Limb (tissue), 2 donors: ENCODE data around the gene PALD1.
A peak's percentile ranks its signal among the peaks of the same experiment; 100 is the strongest.

Source experiments
- DNase-seq, 2 donors: peaks; one replicate each; pipeline ENCODE4 v3.0.0-alpha.2; 2016; ENCODE audit errors: extremely low spot score in 2 of 2

The PALD1 gene

DNA sequence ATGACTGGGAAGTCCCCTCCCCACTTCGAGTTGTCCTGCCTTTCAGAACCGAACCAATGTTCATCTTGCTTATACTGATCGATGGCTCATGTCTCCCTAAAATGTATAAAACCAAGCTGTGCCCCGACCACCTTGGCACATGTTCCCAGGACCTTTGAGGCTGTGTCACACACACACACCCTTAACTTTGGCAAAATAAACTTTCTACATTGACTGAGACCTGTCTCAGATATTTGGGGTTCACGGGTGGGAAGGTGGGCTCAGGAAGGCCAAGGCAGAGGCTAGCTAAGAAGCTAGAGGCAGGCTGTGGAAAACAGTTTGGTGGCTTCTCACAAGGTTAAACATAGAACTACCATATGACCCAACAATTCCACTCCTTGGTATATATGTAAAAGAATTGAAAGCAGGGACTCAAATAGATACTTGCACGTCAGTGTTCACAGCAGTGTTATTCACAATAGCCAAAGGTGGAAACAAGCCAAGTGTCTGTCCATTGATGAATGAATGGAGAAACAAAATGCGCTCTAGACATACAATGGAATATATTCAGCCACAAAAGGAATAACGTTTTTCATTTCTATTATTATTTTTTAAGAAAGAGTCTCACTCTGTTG, 108.6 kb downstream of the PALD1 start:
- no peak for DNase-seq

DNA sequence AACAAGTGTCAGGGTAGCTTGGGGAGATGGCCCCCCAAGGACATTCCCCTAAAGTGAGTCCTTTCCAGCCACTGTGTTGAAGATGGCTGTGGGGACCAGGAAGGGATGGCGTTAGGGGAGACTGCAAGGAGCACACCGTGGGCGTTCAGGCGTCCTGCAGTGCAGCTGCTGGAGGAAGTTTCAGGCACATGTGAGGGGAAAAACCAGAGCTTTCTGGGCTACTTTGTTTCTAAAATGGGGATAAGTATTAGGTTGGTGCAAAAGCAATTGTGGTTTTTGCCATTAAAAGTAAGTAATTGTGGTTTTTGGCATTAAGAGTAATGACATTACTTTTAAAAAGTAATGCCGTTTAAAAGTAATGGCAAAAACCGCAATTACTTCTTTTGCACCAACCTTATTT, 109.7 kb downstream of the PALD1 start:
- DNase-seq, result no peak

DNA sequence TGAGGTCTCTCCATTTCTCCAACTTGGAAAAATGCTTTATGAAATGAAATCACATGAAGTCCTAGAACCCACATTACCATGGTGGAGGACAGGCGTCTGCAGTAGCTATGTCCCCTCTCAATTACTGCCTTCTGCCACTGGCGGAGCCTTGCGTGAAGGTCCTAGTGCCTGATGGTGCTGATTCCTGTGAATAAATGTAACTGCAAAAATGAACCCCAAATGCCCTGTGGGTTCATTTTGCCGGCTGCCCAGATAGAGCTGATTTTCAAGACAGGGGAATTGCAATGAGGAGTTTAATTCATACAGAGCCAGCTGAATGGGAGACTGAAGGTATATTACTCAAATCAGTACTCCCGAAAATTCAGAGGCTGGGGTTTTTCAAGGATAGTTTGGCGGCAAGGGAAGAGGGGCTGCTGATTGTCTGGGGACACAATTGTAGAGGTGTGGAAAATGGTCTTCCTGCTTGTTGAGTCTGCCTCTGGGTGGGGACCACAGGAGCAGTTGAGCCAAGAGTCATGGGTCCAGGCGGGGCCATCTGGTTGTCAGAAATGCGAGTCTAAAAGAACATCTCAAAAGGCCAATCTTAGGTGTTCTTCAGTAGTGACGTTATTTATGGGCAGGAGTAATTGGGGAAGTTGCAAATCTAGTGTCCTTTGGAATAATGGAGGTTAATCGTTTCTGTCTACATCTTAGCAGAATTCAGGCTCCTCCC, 110.4 kb downstream of the PALD1 start:
- DNase-seq, result no peak

DNA sequence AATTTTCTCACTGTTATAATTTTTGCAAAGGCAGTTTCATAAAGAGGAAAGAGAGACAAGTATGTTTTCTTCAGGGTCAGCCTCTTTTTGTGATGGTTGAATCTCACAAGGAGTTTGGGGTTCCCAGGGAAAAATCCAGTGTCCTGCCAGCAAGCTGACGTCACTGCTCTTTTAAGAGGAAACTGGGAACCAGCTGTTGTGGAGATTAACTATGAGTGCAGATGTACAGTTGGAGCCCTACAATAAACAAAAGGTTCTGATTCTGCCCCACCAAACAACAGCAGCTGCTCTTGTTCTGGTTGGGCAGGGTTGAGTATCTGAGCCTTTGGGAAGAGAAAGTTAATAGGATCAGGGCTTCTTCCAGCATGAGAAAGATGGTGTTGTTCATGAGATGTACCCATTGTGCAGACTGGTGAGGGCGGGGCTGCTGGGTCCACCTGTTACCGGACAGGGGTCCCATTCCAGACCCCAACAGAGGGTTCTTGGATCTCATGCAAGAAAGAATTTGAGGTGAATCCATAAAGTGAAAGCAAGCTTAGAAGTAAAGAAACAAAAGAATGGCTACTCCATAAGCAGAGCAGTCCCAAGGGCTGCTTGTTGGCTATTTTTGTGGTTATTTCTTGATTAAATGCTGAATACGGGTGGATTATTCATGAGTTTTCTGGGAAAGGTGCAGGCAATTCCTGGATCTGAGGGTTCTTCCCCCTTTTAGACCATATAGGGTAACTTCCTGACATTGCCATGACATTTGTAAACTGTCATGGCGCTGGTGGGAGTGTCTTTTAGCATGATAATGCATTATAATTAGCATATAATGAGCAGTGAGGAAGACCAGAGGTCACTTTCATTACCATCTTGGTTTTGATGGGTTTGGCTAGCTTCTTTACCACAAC, 111.4 kb downstream of the PALD1 start:
- peak; percentile 63 to 91 for DNase-seq

DNA sequence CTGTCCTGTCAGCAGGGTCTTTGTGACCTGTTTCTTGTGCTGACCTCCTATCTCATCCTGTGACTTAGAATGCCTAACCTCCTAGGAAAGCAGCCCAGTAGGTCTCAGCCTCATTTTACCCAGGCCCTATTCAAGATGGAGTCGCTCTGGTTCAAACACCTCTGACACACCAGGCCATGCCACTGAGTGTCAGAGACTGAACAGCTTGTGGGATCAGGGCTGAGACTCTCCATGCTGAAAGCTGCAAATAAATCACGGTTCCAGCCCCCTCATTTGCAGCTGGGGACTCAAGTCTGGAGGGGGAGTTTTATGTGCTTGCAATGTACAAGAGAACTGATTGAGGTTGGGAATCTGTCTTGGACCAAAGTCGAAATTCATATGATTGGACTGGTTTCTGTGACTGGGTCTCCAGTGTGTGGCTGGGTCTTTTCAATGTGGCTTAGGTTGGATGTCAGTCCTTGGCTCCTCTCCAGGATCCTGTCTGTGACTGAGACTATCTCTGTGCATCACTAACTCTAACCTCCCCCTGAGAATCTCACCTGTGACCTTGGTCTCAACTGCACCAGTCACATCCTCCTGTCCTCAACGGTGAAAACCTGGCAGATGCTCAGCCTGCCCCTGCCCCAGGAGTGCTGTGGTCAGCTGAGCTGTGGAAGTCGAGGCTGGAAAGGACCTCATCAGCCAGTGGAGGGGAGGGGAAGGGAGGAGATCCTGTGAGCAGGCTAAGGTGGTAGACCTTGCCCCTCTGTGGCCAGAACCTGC, 112.3 kb downstream of the PALD1 start:
- no peak for DNase-seq

DNA sequence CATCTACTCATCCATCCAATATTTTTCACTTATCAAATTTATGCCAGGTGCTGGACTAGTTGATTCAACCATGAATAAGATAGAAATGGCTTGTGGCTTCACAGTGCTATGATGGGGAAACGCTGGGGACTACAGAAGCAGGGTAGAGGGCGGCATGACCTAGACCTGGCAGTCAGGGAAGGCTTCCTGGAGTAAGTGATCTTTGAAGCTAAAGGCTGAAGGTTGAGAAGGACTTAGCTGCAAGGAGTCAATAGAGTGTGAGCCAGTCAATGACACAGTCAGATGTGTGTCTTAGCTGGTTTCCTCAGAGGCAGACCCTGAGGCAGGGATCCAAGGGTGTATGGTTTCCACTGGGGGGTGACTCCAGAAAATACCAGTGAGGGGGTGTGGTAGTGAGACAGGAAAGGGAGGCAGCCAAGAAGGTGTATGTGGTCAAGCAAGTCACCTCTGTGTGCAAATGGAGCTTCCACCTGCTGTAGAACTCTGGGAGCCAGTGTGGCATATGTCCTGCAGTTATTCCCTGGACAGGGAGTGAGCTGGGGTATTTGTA, 113.7 kb downstream of the PALD1 start:
- DNase-seq, result no peak

DNA sequence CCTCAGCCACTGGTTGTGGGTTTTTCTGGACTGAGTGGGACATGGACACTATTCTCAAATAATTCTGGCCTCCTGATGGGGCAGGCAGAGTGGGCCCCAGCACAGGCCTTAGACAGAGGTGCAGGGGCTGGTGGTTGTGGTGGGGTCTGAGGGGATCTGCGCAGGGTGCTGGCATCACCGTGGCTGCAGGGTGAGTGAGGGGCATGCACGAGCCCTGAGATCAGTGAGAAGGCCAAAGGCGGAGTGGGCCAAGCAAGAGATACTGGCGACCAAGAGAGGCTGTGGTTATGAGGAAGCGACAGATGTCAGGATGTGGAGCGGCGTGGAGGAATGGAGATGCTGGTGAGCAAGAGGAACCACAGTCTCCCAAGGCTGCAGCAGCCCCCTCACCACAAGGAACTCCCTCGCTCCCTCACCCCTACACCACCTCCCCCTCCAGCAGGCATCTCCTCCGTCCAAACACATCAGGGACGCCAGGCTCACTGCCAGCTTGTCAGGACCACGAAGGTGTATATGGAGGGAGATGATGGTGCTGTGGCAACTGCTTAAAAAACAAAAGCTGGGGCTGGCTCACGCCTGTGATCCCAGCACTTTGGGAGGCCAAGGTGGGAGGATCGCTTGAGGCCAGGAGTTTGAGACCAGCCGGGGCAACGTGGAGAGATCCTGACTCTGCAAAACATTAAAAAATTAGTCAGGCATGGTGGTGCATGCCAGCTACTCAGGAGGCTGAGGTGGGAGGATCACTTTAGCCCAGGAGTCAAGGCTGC, 114.4 kb downstream of the PALD1 start:
- DNase-seq, result no peak

DNA sequence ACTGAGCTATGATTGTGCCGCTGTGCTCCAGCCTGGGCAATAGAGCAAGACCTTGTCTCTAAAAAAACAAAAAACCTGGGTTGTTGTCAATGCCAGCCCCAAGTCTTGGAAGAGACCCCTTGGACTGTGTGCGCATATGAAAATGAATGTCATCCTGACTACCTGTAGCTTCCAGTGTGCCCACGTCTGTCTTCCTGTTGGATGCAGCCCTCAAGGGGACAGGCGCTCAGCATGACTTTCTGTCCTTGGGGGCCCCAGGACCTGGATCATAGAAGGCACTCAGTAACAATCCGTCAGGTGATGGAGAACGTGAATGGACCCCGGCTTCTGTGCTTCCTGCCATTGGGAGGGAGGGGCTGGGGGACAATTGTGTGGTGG, 114.9 kb downstream of the PALD1 start:
- DNase-seq, result no peak

DNA sequence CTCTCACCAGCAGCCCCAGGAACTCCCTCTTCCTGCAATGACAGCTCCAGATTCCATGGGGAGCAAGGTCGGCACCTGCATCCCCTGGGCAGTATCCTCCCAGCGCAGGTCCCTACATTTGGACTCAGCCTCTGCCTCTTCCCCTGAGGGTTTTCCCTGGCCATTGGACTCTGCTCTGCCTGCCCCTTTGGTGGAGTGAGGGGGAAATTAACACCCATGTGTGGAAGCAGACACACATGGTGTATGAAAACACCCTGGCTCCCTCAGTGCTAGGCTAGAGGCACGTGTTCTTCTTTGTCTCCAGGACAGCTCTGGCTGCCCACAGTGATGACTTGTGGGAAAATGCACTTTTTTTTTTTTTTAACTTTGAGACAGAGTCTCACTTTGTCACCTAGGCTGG, 115.6 kb downstream of the PALD1 start:
- no peak for DNase-seq

DNA sequence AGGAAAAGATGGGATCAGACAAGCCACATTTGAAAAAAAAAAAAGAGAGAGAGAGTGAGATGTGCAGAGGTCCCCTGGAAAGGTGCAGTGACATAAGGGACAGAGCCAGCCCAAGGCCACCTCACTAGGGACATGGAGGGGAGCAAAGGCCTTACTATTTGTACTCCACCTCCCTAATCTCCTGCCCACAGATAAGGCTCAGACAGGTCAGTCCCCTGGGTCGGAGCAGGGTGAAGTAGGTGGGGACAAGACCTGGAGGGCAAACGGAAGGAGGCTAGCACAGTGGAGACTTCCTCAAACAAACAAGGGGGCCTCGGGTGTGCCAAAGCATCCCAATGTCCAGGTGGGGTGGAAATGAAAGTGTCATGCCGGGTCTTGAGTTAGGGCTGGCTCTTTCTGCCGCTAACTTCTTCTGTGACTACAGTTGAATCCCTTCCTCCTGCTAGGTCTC, 117.0 kb downstream of the PALD1 start:
- DNase-seq, result no peak

DNA sequence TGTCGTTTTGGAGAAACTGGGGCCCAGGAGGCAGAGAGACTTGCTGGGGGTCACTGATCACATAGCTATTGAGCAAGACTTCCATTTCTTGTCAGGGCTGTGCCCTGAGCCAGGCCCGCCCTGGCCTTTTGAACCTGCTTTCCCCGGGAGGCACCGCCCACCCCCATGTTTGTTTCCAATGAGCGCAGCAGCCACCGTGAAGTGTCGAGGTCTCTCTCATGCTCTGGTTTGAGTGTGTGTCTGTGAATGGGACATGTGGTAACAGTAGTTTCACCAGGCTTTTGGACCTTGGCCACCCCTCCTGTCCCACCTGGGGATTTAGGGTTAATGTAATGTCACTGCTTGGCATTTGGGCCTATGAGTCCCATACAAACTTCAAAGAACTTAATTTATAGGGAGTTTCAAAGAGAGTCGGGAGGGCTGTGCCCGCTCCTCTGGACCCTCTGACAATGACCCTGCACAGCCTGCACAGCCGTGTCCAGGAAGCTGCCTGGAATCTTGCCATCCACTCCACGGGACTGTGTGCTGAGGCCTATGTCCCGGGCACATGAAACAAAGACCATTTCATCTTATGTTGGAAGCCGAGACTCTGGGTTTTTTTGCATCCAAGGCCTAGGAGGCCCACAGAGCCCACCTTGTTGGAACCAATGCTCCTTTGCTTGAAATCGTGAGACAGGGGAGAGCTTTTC, 117.7 kb downstream of the PALD1 start:
- no peak for DNase-seq

DNA sequence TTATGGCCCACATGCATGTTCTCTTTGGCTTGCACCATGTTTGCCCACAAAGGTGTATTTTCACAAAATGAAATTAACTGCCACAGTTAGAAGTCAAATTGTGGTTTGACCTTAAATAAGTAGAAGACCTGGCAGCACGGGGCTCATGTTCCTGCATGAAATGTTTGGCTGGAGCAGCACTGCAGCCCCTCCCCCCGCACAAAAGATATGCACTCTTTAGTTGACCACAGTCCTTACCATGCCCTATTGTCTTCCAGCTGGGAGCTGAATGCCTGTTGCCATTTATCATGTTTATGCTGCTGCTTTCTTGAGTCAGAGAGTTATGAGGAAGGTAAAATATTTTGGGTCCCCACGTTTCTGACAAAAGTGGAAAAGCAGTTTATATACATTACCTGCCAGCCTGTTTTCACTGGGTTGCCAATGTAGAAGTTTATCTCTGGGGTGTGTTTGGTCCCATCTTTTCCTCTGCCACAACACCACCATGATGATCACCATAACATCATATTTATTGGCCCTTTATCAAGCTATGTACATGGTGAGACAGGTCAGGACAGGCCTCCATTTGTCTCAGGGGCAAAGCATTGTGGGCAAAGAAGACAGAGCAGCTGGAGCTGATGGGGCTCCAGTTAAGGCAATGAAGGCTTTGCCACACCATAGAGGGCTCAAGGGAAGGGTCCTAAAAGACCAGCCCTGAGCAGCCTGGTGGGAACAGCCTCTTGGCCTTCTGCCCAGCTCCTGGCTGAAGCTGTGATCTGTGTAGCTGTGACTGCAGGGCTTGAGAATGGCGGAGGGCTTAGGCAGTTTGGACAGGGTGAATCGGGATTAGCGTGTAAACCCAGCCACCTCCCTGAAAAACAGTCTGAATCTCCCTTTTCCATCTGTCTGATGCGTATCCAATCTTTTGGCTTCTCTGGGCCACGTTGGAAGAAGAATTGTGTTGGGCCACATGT, 118.6 kb downstream of the PALD1 start:
- DNase-seq, result peak in 1 of 2 donors; percentile 68

DNA sequence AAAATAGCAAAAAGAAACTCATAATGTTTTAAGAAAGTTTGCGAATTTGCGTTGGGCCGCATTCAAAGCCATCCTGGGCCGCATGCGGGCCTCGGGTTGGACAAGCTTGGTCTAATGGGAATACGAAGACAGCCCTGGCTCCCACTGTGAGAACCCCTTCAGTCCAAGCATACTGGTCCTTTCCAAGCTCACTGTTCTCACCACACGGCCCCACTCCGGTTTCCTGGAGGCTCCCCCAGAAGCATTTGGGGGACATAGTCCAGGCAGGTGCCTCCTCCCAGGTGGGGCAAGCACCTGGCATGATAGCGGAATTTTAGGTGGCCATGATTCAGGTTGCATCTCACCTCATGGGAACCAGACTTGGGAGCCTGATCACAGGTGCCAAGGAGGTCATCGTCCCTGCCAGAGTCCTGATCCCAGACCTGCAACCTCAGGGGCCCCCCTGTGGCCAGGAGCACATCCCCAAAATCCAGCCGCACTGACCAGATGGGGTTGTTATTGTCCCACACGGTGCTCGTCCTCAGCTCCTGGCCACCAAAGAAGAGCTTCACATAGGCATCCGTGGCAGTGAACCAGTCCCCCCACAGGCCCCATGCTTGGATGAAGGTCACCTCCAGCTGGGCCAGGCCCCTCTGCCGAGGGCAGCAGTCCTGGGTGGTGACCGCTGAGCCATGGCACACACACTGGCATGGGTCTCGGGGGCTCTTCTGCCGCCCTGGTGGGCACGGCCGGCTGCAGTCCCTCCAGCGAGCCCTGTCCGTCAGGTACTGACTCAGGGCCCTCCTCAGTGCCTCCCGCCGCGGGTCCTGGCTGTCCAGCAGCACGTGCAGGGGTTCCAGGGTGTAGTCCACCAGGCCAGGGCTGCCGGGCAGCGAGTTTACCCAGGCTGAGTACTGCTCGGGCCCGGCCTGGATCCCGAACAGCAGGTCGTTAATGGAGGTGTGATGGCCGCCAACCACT, 119.6 kb downstream of the PALD1 start:
- DNase-seq, result no peak

DNA sequence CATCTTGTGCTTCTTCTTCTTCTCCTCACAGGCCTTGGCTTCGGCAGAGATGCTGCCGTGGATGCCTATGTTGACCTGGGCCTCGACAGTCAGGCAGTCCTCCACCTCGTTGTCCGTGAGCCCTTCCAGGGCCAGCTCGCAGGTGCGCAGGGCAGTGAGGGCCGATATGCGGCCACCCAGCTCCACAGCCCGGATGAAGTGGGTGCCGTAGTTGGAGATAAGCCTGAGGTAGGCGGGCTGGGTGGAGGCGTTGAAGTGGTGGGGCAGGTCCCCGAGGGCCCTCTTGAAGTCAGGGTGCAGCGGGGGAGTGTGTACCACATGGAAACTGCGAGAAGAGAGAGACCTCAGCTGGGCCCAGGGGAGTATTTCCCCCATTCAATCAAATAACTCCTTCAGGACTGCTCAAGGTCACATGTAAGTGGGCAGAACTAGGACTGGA, 120.3 kb downstream of the PALD1 start:
- DNase-seq, result no peak

DNA sequence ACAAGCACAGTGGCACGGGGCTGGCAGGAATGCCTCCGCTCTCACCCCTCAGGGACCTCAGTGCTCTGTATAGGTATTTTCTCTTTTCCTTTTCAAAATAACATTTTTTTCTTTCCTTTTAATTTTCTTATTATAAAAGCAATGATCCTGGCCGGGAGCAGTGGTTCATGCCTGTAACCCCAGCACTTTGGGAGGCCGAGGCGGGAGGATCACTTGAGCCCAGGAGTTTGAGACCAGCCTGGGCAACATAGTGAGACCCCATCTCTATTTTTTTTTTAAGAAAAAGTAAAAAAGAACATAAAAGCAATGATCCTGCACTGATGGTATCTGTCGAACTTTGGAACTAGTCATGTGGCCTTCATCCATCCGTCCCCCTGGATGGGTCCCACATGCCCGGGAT, 120.8 kb downstream of the PALD1 start:
- no peak for DNase-seq

DNA sequence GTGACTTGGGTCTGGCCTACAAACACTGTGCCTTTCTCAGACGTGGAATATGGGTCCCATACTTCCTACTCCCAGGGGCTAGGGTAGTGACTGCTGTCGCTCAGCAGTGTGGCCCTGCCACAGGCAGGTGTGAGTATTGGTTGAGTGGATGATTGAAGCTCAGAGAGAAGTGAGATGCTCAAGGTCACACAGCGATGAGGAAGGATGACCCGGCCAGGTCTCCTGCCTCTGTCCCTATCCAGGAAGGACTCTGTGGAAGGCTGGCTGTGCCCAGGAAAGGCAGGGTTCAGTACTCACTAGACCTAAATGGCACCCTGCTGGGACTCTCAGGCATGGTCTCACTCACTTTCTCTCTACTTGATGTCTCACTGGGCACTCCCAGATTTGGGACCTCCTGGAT, 121.2 kb downstream of the PALD1 start:
- no peak for DNase-seq

DNA sequence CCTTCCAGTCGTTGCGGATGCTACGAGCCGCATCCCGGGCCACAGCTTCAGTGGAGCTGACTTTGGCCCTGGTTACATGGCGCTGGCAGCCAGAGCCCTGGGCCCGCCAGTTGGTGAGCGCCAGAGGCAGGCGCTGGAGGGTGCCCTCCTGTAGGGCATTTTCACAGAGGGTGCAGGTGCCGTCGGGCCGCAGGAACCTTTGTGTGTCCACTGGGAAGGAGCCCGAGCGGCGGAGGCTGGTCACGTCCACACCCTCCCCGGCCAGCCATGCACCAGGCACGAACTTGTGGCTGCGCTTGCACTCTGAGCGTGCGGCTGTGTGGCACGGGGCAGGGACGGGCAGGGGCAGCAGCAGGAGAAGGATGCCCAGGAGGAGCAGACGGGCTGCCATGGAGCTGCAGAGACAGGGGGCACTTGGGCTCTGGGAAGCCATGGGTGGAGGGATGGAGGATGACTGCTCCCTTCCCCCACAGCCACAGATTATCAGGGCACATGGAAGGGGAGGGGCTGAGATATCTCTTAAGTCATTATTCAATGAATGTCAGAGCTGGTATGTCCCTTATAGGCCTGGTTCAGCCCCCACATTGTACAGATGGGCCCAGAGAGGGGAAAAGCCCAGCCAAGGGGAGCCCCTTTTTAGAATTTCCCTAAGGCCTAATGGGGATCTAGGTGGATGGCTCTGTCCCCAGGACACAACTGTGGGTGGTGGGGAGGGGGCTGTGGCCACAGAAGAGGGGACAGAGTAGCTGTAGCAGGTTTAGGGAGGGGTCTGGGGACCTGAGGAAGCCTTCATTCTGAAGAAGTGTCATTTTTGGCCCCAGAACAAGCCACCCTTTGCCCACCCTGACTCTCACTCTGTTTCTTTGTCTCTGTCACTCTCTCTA, 122.2 kb downstream of the PALD1 start:
- no peak for DNase-seq
